ENCODE results near the gene CBFA2T3.

Gene CBFA2T3

DNA sequence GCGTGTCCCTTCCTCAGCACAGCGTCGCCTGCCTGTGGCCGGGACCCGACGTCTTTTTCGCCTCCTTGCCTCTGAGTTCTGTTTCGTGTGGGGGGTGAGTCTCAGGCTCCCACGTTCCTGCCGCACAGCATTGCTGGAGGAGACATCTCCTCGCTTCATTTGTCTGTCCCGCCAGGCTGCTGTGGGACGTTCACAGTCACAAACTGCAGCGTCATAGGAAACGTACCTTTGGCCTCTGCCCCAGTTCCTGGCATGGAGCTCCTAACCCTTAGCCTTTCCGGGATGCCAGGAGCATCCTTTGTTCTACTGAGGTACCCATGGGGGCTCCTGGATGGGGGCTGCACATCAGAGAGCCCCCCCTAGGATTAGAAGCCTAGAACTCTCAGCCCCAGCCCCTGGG is 18.2 kb upstream of the CBFA2T3 start:
- DNase-seq, result no peak

DNA sequence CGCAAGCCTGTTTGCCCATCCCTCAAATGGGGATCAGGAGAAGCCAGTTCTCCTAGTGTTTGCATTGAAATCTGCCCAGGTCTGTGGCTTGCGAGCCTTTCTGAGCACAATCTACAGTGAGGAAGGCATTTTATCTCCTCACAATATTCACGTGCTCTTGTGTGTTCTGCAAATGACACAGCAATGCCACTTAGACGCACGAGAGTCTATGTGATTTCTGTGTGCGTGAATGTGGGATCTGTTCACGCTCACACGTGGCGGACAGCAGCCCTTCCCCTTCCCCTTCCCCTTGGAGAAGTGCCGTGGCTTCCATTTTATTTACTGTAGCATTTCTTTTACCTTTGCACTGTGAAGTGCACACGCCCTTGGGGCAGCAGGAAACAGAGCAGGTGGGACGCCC is 17.7 kb upstream of the CBFA2T3 start:
- DNase-seq, result no peak

DNA sequence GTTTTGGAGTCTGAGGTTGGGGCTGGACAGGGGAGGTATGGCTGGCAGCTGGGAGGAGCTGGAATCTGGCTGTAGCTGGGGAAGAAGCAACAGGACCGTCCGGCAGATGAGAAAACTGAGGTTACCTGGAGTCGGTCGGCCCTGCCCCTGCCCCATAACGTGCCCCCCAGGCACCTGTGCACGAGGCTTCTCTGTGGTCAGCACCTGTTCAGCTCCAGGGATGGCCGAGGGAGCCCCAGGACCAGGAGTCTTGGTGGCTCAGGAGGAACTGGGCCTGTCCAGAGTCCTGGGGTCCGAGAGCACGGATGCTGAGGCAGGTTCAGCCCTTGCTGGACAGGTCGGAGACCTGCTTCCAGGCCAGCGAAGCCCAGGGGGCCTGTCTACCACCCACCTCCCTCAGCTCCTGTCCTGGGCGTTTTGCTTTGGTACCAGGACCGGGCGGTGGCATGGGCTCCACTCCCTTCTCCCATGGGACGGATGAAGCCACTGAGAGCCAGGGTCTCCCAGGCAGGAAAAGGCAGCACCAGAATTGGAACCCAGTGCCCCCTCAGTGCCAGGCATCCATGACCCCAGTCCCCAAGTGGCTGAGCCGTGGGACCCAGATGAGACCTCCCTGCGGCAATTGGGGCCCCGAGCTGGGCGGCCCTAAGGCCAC is 17.1 kb upstream of the CBFA2T3 start:
- no peak for DNase-seq

DNA sequence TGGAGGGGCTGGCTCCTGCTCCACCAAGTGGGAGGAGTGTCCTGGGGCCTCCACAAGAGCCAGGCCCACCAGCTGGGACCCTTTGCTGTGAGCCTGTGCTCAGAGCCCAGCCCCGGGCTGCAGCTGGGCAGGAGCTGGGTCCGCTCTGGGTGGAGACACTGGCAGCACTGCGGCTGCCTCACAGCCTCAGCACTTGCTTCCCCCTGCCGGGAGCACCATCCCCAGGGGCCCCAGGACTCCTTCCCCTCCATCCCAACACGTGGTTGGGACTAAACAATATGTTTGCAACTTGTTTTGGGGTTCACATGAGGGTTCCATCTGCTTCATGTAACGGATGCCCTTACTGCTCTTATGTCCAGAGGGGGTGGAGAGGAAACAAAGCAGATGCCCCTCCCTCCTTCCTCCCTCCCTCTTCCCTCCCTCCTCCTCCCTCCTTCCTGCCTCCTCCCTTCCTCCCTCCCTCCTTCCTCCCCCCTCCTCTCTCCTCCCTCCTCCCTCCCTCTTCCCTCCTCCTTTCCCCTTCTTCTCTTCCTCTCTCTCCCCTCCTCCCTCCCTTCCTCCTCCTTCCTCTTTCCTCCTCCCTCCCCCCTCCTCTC is 16.3 kb upstream of the CBFA2T3 start:
- no peak for DNase-seq

DNA sequence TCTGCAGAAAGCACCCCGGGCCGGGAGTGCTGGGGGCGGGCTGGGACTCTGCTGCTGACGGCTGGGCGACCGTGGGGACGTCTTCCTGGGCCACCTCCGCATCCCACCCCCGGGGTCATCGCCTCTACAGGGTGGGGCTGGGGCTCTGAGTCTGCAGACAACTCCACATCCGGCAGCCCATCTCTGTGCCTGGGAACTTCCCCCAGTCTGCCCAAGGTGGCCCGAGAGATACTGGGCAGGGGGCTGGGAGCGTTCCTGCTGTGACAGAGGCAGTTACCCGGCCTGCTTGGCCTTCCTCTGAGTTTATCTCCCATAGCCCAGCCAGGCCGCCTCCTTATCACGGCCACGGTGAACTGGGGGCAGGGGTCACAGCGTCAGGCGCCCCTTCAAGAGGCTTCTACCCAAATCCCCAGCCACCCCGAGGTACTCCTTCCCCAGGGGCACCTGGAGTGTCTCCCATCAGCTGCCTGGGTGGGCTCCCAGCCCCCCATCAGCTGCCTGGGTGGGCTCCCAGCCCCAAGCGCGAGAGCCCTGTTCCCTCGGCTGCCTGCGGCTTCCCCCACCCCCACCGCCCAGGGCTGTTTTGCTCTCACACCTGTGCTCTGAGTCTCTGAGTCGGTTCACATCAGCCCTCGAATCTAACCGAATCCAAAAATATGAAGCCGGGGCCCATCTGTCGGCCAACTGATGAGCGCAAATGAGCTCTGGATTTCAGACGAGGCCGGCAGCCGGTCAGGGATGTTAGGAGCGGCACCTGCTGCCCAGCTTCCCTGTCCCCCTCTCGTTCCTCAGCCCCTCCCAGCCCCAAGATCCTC is 15.6 kb upstream of the CBFA2T3 start:
- no peak for DNase-seq

DNA sequence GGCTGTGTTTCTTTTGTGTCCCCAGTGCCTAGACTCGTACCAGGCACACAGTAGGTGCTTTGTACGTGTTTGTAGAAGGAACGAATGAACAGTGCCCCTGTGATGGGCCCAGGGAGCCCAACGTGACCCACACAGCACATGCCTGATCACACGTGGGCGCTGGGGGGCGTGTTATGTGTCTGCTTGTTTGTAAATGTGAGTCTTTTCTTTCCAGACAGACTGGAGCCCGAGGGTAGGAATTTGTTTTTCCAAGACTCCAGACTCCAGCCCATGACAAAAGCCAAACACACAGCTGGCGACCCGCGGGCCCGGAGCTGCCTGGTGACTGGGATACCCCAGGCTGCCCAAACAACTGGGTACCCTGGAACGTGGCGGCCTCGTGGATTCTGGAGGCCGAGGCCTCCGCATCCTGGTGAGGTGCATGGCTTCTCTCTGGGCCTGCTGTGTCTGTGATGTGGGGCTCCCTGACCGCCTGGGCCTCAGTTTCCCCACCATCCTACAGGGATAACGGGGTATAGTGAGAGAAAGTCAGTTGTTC is 14.9 kb upstream of the CBFA2T3 start:
- DNase-seq, result no peak

DNA sequence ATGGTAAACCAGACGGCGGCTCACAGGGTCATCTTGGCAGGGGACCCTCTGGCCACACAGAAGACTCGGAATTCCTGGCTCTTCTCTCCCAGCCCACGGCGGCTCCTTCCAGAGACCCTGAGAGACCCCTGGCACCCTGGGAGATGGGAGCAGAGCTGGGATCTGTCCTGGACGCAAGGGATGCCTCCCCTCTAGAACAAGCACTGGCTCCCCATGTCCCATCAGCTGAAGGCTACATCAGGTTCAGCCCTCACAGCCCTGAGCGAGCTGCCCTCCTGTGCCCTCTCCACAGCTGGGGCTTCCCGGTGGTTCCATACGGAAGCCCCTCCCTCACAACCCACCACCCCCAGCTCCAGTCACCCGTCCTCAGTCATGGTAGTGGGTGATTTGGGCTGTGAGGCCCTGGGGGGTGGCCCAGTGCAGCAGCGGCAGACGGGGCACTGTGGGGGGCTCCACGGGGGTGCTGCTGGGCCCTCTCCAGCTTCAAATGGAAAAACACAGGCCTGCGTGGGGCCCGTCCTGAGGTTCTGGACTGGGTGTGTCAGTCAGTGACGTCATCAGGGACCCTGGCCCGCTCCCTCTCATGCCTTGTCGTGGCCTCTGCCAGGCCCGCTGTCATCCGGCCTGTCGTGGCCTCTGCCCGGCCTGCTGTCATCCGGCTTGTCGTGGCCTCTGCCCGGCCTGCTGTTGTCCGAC is 13.0 kb upstream of the CBFA2T3 start:
- DNase-seq, result no peak

DNA sequence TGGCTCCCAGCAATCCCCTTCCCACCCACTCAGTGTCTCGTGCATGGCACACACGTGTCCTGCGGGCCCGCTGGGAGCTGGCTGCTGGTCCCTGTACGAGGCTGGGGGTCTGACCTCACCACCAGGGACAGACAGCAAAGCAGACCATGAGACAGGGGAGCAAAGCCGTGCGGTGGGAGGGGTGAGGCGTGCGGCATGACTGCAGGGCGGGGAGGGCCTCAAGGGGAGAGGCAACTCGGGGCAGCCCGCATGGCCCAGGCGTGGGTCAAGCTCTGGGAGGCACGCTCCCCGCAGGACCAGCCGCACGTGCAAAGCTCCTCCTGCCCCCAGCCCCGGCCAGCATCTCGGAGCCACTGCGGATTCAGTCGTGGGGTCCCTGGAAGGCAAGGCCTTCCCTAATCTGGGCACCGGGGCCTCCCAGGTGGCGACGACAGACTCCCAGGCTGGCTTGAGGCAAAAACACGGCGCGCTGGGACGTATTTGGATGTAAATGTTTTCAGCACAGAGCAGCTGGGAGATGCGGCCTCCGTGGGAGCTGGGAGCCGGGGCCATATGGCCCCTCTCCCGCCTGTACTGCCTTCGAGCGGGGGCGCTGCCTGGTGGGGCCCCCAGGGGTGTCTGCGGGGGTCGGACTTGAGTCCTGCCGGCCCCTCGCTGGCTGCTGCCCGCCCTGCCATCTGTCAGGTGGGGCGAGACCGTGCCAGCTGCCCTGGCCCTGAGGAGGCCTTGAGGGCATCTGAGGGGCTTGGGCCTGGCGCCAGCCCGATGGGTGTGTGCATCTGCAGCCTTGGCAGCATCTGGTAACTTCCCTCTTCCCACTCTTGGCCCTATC is 12.2 kb upstream of the CBFA2T3 start:
- DNase-seq, result no peak

DNA sequence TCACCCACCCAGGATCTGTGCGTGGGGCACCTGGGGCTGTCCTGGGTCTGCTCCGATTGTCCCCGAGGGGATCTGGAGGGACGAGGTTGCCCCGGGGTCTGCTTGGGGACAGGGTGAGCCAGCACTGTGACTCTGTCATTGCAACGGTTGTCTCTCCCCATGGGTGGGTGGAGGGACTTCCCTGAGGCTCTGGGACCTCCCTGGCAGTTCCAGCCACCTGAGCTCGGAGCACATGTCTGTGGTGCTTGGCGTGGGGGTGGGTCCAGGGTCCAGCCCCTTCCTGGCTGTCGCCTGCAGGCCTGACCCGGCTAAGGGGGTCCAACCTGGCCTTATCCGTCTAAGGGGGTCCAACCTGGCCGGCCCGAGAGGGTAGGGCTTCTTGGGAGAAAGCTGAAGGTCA is 8.5 kb upstream of the CBFA2T3 start:
- no peak for DNase-seq

DNA sequence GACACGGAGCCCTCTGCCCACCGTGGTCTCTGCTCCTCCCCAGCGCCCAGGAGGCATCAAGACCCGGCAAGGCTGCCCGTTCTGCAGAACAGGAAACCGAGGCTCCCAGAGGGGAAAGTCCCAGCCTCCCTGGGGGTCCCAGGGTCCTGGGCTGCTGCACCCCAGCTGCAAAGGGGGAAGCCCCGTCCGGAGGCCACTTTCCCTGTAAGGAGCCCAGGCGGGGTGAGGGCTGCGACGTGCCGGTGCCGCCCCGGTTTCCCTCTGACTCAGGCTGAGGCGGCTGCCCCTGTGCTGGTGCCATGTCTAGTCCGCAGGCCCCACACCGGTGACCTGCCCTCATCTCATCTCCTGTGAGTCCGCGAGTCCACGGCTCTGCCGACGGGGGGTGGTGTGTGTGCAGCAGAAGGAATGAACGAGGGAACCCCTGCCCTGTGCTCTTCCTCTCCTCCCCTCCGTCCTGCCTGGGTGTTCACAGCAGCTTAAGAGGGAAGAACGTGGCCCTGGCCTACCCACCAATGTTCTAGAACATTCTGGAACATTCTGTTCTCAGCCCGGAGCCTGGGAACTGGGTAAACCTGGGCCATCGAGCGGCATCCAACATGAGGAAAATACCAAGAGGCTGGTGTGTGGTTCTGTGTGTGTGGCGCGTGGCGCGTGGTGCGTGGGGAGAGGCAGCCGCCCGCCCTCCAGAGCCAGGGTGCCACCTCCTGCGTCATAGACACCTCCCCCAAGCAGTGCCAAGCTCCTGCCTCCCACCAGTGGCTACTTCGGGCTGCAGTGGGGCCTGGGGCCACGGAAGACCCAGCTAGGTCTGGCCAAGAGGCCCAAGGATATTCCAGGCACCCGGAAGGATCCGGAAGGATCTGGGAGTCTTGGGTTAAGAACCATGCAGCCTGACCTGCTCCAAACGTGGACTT is 7.0 kb upstream of the CBFA2T3 start:
- DNase-seq, result no peak

DNA sequence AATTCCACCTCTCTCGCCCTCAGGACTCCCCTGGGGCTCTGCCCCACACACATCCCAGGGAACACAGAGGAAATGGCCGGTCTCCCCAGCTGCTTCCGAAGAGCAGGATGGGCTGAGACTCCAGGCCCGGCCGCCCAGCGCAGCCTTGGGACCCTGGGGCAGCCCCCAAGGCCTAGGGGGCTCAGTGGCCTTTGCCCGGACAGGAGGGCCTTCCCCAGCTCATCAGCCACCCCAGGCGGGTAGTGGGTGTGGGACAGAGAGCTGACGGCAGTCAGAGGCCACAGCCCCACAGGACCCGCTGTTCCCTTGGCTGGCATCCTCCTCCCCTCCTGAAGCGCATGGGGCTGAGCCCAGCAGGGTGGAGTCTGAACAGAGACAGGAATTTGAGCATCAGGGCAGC is 6.2 kb upstream of the CBFA2T3 start:
- DNase-seq, result no peak

DNA sequence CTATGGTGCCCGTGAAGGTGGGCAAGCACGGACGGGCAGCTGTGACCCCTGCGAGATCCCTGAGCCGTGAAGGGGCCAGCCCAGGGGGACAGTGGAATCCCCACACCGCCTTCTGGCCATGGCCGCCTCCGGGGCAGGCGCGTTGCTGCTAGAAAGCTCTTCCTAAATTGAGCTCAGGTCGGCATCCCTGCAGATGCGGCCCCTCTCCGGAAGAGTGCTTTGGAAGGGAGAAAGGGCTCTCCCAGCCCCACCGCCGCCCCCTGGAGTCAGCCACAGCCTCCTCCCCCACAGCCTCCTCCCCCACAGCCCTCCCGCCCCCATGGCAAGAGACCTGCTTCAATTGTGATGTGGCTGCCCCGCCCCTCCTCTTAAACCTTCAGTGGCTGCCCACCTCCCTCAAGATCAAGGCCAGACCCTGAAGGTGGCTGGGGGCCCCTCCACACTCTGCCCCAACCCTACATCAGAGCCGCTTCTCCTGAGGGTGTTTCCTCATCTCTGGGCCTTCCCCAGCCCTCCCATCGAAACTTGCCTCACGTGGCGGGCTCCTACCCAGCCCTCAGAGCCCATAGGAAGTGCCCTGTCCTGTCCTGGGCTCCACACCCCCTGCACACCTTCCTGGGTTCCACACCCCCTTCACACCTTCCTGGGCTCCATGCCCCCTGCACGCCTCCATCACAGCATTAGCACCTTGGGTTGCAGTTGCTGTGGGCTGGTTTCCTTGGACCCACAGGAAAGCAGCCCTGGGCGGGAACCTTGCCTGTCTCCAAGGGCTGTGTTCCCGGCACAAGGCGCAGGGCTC is 5.5 kb upstream of the CBFA2T3 start:
- no peak for DNase-seq

DNA sequence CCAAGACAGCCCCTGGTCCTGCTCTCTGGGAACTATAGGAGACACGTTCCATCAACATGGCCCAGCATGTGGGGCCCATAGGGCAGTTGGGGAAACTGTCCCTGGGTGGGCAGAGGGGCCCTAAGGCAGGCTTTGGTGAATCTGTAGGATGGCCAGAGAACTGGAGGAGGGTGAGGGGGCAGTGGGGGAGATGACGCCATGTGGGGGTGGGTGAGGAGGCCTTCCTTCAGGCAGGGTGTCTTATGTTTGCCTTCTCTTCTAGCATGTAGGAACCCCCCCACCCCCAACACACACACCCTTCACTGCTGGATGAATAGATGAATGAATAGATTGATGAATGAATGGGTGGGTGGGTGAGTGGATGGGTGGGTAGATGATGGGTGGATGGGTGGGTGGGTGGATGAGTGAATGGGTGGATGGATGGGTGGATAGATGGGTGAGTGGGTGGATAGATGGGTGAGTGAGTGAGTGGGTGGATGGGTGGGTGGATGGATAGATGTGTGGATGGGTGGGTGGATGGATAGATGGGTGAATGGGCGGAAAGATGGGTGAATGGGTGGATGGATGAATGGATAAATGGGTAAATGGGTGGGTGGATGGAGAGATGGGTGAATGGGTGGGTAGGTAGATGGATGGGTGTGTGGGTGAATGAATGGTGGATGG is 2.5 kb upstream of the CBFA2T3 start:
- DNase-seq, result no peak

DNA sequence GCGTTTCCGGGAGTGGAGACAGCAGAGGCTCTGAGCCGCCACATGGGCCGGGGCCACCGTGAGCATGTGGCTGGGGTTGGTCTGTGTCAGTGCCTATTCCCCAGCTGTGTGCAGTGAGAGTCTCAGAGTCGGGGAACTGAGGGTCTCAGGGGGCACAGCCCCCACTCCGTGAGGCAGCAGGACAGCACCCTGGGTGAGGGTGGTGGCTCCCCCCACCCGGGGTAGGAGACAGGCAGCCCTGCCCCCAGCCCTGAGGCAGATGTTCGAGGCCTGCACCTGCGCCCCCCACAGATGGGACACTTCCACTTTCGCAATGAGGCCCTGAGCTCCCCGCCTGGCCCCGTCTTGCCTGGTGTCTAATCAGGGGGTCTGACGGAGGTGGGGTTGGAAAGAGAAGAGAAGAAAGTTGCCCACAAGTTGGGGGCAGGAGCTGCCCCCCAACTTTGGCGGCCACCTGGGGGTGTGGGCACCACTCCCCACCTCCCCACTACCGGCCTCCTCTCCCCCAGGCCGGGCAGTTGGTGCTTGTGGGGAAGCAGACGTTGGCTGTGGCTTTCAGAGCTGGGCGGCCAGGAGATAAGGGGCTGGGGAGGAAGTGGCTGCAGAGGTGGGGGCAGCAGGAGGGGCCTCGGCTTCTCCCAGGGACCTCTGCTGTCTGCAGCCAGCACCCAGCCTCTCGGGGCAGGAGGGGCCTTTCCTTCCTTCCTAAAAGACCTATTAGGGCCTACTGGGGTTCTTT is 1.8 kb upstream of the CBFA2T3 start:
- DNase-seq, result no peak

DNA sequence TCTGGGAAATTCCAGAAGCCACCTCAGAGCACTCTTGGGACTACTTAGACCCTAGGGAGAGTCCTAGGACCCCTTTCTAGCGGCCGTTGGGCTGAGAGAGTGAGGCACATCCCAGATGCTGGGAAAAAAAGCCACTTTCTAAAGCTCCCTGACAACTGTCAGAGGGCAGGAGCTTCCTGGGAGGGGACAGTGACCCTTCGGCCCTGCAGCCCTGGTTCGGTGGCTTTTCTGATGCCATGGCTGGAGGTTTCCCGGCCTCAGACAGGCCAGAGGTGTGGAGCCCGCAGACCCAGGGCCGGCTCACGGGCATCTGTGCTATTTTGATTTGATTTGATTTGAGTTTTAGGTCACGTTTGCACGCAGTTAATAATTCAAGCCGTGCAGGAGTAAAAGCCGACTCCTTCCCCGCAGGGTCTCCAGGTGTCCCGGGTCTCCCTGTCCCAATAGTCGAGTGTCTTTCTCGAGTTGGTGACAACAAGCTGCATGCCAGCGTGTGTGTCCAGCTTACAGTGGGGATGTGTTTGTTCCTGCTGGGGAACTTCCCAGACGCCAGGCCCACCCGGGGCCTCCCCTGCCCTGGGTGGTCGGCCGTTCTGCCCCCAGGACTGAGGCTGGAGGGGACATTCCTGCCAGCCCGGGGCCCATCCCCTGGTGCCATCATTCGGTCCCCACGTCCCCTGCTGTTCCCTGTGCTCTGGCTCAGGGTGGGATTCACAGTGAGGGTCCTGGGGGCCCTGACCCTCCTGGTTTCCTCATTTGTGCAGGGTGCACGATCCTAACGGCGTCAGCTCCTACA is 1.0 kb upstream of the CBFA2T3 start:
- DNase-seq, result no peak

DNA sequence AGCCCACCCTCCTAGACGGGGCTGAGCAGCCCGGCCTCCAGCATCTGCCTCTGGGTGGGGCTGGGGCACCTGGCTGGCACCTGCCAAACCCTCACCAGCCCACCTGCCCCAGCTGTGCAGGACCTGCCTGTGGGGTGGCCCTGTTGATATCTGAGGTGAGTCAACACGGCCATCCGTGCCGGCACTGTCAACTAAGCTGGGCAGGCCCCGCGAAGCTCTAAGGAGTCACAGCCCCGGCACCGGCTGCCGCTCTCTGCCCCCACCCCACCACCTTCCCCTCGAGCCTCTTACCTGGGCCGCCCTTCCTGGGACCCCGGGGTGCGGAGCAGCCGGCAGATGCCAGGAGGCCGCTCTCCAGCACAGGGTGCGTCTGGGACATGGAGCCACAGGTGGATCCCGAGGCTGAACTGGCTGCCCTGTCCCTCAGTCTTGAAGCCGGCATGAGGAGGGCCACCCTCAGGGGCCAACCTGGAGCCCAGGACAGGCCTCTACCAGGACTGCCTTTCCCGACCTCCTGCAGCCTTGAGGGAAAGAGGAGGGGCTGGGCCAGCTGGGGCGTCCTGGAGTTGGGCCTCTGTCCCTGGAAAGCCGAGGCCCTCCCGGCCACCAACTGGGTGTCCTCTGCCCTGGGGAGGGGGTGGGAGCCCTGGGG is 515 bp downstream of the CBFA2T3 start:
- DNase-seq, result no peak

DNA sequence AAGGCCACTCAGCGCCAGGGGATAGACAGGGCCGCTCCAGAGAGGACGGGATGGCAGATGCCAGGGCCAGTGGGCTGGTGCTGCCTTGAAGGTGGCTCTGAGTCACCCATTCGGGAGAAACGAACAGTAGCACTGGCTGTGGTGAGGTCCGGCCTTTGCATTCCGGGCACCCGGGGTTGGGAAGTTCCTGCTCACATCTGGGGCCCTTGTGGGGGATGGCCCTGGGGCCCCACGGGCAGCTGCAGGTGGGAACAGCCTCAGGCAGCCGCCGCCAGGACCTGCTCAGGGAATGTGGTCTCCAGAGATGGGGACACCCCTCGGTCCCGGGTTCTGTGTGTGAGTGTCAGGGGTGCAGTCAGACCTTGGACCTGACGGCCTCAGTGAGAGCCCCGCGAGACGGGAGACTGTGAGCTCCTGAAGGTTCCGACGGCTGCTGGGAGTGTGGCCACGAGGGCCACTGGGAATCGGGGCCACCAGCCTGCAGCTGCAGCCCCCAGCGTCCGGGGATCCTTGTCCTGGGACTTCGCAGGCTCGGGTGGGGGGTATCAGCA is 1.4 kb downstream of the CBFA2T3 start:
- no peak for DNase-seq

All from fibroblast of skin of abdomen (primary cell).